Epithelial cell of esophagus (primary cell): ENCODE measurements around the gene DENND5A.
"Not testable (repeated sequence)": the region's sequence is repeated elsewhere in the genome, so short reads cannot be mapped to it uniquely, and the experiment has no call there.

ENCODE experiments used
- DNase-seq: peaks from one replicate; pipeline ENCODE4 v3.0.0; 2010; ENCODE audit warnings: low read depth
- H3K4me3 ChIP-seq: 2 replicates; pipeline ENCODE4 v1.5.1; 2011; ENCODE audit warnings: mild to moderate bottlenecking, low read length, control low read depth
- CTCF ChIP-seq: IDR thresholded peaks from 2 replicates; pipeline ENCODE4 v1.5.1; 2011; ENCODE audit warnings: low read depth, mild to moderate bottlenecking, low read length, control low read depth, inconsistent platforms; ENCODE audit not compliant: insufficient read depth; ENCODE audit errors: missing control alignments

DENND5A gene

GRCh38 chr11:9264316-9265210 lies 587 bp downstream of the DENND5A start:
- DNase-seq: peak; percentile 80
- peak overlapping the region; percentile 74 for H3K4me3 ChIP-seq
- no peak for TF ChIP-seq CTCF

DNA sequence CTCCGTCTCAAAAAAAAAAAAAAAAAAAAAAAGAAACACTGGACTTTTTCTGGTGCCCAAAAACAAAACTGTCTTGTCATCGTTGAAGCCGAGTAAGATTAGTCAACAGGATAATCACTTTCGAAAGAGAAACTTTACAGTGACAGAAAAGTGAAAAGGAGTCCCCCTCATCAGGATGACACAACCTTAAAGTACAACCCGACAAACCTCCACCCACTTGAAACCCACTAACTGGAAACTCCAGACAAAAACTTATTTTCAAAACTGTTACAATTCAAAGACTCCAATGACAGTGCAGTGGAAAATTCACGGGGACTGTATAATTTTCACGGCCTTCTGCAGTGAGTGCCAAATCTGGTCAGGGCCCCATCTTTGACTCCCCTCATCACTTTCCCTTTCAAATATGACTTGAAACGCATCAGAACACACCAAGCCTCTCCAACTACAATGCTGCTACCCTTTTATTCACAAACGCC lies 1.3 kb downstream of the DENND5A start:
- DNase-seq: no peak
- peak overlapping the region; percentile 74 for H3K4me3 ChIP-seq
- TF ChIP-seq CTCF: no peak

DNA sequence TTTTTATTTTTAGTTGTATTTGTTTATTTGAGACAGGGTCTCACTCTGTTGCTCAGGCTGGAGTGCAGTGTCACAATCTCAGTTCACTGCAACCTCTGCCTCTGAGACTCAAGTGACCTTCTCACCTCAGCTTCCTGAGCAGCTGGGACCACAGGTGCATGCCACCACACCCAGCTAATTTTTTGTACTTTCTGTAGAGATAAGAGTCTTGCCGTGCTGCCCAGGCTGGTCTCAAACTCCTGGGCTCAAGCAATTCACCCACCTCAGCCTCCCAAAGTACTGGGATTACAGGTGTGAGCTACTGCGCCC lies 4.4 kb downstream of the DENND5A start:
- not testable (repeated sequence) for DNase-seq, H3K4me3 ChIP-seq

- no peak overlapping the region for H3K4me3 ChIP-seq
- TF ChIP-seq CTCF: no peak
- DNase-seq: no peak
These were observed 4.9 kb downstream of the DENND5A start for GRCh38 chr11:9259981-9260837.

DNA sequence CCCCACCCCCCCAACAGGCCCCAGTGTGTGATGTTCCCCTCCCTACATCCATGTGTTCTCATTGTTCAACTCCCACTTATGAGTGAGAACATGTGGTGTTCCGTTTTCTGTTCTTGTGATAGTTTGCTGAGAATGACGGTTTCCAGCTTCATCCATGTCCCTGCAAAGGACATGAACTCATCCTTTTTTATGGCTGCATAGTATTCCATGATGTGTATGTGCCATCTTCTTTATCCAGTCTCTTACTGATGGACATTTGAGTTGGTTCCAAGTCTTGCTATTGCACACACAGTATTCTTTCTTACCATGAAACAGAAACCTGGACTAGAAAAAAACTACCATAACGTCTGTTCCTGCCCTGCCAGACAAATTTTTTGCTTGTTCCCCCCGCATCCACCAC lies 6.9 kb downstream of the DENND5A start:
- DNase-seq, H3K4me3 ChIP-seq: not testable (repeated sequence)

DNA sequence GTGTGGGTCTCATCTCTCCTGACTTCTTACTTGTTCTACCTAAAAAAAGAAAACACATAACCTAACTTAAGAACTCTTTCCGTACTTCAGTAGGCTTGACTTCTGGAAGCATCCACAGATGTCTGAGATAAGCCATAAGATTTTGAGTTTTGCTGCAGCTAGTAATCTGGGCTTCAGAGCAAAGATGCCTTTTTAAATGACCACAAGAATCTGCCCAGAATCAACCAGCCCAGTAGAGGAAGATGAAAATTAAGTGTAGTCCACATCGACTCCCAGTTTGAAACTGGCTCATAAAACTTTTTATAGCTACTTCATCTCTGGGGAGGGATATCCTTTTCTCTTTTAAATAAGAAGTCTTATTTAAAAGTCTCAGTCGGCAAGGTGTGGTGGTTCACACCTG lies 10.7 kb downstream of the DENND5A start:
- no peak for TF ChIP-seq CTCF
- DNase-seq: no peak
- H3K4me3 ChIP-seq: no peak overlapping the region

DNA sequence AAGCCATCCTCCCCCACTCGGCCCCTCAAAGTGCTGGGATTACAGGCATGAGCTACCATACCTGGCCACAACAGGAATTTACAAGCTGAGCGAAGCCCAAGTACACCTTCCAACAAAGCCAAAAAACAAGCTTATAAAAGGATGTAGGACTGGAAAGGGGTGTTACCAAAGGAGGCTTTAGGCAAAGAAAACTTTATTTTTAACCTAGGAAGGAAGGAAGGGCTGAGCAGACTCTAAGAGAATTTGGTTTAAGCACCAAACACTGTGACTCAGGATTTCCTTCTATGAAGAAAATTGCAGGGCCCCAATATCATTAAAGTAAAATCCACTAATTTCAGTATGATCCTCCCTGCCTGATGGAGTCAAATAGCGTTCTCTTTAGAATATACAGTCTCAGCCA lies 12.1 kb downstream of the DENND5A start:
- DNase-seq: no peak

More for the DNA sequence above, 12.1 kb downstream of the DENND5A start:
- no peak for TF ChIP-seq CTCF
- no peak overlapping the region for H3K4me3 ChIP-seq
